Activated CD4-positive, alpha-beta memory T cell treated with anti-CD3 and anti-CD28 coated beads for 36 hours (primary cell): ENCODE data around the gene HPS1. TPM values are rescaled to one million over a fixed set of nuclear protein-coding genes. Genes with fewer than 3 reads are reported as not detected.

Experiments
- CTCF ChIA-PET: fragments of 350-600 bp; sonication (Branson Sonifier 250); formaldehyde crosslinking; loops from one replicate; lab custom pipeline; 2021; ENCODE audit warnings: antibody characterized with exemption, inconsistent platforms; lab: Charles Lee
- POLR2A ChIA-PET: fragments of 350-600 bp; sonication (Branson Sonifier 250); formaldehyde crosslinking; loops from one replicate; lab custom pipeline; 2021; ENCODE audit warnings: antibody characterized with exemption; lab: Charles Lee
- DNase-seq: peaks from one replicate; pipeline ENCODE4 v3.0.0-alpha.2; 2020
- H3K27ac Mint-ChIP-seq: one replicate; pipeline ENCODE4 v1.8.0; 2021; ENCODE audit warnings: mixed read lengths
- H3K27me3 Mint-ChIP-seq: one replicate; pipeline ENCODE4 v1.8.0; 2021; ENCODE audit warnings: mixed read lengths
- H3K36me3 Mint-ChIP-seq: one replicate; pipeline ENCODE4 v1.8.0; 2021; ENCODE audit warnings: mixed read lengths
- H3K4me1 Mint-ChIP-seq: one replicate; pipeline ENCODE4 v1.8.0; 2021; ENCODE audit warnings: low read depth, mixed read lengths
- H3K4me3 Mint-ChIP-seq: one replicate; pipeline ENCODE4 v1.8.0; 2021; ENCODE audit warnings: mild to moderate bottlenecking, mixed read lengths
- H3K9me3 Mint-ChIP-seq: one replicate; pipeline ENCODE4 v1.8.0; 2021; ENCODE audit warnings: mixed read lengths
- intact Hi-C: fragments of 100-400 bp; cut with micrococcal nuclease; formaldehyde crosslinking; loops from one replicate; pipeline ENCODE4 v1.15.1; 2023
- total RNA-seq, 2 experiments: library from RNA; stranded (reverse); gene quantifications; one replicate each; pipeline ENCODE4 v1.2.3, GENCODE V29; 2021

HPS1 gene
- total RNA-seq, 2 experiments from 2014 or later = 42.1 to 44.3 TPM

DNA sequence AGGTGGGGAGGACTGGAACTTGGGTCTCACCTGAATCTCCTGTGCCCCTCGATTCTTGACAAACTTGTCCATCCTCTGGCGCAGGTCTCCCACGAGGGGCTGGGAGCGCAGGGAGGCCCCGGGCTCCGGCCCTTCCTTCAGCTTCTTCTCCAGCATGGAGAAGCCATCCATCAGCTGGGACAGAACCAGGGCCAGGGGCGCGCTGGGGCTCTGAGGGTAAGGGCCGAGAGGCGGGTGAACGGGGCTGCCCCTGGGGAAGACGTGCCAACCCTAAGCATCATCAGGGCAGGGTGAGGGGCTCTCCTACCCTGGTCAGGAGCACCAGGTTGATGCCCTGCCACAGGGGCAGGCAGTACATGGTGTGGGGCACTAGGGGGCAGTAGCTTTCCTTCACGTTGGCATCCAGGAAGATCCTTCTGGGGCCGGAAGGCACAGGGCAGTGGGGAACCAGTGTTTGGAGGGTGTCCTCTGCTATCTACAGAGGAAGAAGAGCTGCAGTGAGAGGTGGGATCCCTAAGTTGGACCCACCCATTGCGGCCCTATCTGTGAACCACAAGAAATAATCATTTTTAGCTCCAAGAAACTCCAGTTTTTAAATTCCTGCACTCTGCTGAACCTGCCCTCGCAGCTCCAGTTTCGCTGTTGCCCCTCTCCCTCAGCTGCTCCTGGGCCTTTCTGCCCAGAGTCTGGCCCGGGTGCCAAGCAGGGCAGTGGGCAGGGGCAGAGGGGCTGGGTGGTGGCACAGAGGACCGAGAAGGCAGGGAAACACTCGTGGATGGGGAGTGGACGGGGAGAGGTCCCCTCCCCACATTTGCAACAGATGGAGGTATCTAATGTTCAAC is 21.0 kb downstream of the HPS1 start:
- Mint-ChIP-seq H3K9me3 (no peaks in the 10 kb centered on the region), H3K27me3 (no peaks in the 10 kb centered on the region), H3K4me1 (no peaks in the 10 kb centered on the region), H3K27ac (no peak overlapping the region), H3K4me3 (no peak overlapping the region), H3K36me3 (peaks cover 18% of the 10 kb centered on the region)
- peak; percentile 66 for DNase-seq
- intact Hi-C loops = no loop called here
- ChIA-PET CTCF (interaction anchor here (0.6 to 2.2 kb wide), 24 partner anchors 10 to 287 kb away, joined by 3 to 21 read pairs (median 4); partner anchors contain the start of gene PYROXD2), POLR2A (no interaction called here)

DNA sequence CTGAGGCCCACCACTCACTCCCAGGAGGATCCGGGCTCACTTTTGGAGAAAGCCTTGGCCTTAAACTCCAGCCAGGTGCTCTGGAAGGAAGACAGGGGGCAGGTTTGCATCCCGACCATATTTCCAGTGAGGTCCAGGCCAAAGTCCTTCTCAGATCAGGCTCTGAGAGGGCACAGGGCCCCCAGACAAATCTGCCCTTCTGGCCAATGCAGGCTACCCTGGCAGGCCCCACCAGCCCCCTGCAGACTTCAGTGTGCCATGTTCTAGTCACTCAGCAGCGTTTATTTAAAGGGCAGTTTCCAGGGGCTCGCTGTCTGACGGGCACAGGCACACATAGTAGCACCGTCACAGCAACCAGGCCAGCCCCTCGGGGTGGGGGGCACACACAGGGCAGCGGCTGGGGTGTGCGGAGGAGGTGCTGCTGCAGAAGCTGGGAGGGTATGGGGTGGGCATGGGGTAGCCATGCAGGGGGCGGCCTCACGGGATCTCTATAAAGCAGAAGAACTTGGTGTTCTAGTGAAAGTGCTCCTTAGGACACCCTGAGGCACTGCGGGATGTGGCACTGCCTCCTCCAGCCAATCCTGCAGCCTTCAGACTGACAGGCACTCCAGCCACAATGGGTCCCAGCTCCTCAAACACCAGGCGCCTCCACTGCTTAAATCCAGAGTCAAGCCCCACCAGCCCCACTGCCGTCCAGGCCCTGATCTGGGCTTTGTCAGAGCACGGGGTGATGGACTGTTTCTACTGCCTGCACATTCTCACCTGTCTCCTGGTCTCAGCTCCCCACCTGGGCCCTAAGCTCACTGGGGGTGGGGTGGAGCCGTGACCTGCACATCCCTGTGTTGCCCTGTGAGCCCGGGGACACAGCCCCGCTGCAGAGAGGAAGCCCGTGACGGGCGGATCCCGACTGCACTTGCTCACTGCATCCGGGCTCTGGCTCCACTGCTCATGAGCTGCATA is 22.2 kb downstream of the HPS1 start:
- Mint-ChIP-seq H3K27ac (no peak overlapping the region), H3K27me3 (no peaks in the 10 kb centered on the region), H3K4me3 (no peak overlapping the region), H3K9me3 (no peaks in the 10 kb centered on the region), H3K36me3 (peaks cover 8% of the 10 kb centered on the region), H3K4me1 (no peaks in the 10 kb centered on the region)
- DNase-seq = no peak
- intact Hi-C loops = no loop called here
- POLR2A ChIA-PET = no interaction called here
- CTCF ChIA-PET = interaction anchor here (0.6 to 2.2 kb wide), 15 partner anchors 10 to 285 kb away, joined by 3 to 21 read pairs (median 4); partner anchors contain the start of gene PYROXD2

DNA sequence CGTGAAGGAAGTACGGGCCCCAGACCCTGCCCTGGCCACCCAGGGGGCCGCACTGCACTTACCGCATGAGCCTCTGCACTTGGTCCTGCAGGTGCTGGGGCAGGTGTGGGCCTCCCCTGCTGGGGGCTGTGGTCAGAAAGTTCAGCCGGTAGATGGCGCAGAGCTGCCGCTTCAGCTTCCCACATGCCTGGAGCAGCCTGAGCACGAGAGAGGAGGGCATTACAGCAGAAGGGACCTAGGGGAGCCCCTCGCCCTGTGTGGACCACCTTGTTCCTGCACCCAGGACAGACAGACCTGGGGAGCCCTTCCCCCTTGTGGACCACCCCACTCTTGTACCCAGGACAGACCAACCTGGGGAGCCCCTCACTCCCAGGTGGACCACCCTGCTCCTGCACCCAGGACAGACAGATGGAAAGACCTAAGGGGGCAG is 23.0 kb downstream of the HPS1 start:
- Mint-ChIP-seq H3K4me1 (no peaks in the 10 kb centered on the region), H3K4me3 (no peak overlapping the region), H3K36me3 (peaks cover 8% of the 10 kb centered on the region), H3K27me3 (no peaks in the 10 kb centered on the region), H3K9me3 (no peaks in the 10 kb centered on the region), H3K27ac (no peak overlapping the region)
- intact Hi-C loops = no loop called here
- ChIA-PET POLR2A (no interaction called here), CTCF (no interaction called here)
- DNase-seq = no peak

DNA sequence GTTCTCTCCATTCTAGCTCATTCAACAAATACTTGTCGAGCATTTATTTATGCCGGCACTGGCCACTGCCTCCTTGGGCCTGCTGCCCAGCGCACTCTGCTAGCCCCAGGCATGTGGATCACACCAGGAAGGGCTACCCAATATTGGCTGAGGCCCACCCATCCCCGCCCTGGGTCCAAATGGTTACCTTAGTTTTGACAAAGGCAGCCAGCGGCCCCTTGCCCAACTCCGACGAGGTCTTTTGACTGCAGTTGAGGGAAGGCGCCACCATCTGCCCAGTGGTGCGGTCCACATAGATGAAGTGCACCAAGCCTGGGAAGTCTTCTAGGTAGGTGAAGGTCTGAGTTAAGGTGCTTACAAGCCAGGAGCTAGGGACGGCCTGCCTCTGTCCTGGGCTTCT is 24.6 kb downstream of the HPS1 start:
- Mint-ChIP-seq H3K4me1 (no peaks in the 10 kb centered on the region), H3K27me3 (no peaks in the 10 kb centered on the region), H3K9me3 (no peaks in the 10 kb centered on the region), H3K4me3 (no peak overlapping the region), H3K36me3 (peaks cover 3% of the 10 kb centered on the region), H3K27ac (no peak overlapping the region)
- CTCF ChIA-PET = interaction anchor here (0.8 to 0.9 kb wide), 2 partner anchors 13 to 22 kb away, joined by 3 read pairs; no protein-coding TSS in a partner anchor
- DNase-seq = no peak
- POLR2A ChIA-PET = no interaction called here
- intact Hi-C loops = no loop called here

DNA sequence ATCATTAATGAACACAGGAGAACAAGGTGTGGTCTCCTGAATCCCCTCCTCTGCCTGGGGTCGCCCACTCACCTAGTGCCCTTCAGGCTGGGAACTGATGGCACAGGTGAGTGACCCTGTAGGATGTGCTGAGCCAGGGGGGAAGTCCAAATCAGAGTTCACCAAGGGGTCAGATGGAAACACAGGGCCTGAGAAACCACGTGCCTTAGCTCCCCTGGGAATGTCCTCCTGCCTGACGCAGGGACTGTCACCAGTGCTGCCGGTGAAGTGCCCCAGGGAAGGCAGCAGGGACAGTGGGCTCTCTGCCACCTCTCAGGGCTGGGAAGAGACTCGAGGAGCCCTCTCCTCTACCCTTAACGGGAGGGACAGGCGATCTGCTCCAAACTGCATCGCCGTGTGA is 25.9 kb downstream of the HPS1 start:
- no peak for DNase-seq

DNA sequence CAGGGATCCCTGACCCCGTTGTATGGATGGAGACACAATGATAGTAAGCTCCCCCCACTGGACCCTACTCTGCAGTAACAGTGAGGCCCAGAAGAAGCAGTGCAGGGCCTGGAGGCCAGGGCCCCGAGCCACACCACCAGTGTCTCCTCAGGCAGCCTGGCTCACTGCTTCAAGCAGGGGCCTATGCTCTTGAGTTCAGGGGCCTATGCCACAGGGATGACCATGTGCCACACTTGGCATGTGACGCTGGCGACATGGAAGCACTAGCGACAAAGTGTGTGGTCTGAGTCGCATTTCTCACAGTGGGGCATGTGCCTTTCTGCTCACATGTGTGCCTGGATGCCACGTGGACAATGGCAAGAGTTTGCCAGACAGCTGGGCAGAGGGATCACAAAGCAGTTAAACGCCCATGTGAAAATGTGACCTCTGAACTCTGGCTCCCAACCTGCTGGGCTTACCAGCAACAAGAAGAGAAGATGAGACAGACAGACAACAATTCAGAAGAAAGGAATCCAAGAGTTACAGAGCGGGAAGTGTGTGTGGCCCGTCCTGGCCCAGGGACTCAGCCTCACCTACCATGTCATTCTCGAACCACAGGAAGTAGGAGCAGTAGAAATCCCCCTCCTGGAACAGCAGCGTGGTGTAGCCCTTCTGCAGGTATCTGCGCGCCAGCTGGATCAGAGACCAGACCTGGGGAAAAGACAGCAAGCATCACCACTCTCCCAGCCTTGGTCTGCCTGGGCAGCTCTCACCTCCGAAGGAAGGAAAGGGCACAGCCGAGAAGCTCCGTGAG is 27.1 kb downstream of the HPS1 start:
- no peak for DNase-seq
- CTCF ChIA-PET = no interaction called here
- intact Hi-C loops = no loop called here

More for the DNA sequence above, 25.9 kb downstream of the HPS1 start:
- intact Hi-C loops = no loop called here
- POLR2A ChIA-PET = no interaction called here
- Mint-ChIP-seq H3K27ac (no peak overlapping the region), H3K36me3 (peaks cover 3% of the 10 kb centered on the region), H3K4me1 (no peaks in the 10 kb centered on the region), H3K9me3 (no peaks in the 10 kb centered on the region), H3K27me3 (no peaks in the 10 kb centered on the region), H3K4me3 (no peak overlapping the region)
- CTCF ChIA-PET = no interaction called here

DNA sequence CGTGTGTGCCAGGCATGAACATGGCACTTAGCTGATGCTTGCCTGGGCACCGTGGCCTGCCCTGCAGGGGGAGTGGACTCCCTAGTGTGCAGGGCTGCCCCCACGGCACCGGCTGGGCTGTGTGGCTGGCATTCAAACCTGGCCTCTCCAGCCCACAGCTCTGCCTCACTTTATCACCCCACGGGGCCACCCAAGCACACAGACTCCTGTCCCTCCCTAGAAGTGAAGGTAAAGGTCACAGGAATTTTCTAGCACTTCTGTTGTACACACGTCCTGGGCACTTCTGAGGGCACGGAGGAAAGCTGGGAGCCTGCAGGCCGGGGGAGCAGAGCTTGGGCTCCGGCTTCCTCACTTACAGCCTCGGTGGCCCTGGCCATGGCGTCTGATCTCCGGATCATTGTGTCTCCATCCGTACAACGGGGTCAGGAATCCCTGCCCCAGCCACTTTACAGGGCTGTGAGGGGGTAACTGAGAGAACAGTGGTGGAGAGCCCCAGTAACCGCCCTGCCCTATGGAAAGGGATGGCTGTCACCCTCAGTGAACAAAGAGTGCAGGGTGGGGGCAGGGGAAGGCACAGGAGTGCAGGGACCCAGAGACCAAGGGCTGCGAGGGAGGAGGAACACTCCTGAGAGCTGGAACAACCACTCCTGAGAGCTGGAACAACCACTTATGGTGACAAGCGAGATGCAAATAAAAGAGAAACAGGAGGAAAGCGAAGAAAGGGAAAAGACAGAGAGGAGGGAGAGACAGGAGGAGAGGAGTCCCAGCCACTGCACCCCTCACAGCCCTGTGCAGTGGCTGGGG is 27.9 kb downstream of the HPS1 start:
- peaks cover 16% of the 10 kb centered on the region for H3K4me1 Mint-ChIP-seq
- H3K4me3 Mint-ChIP-seq = no peak overlapping the region
- no peak for DNase-seq
- ChIA-PET POLR2A (no interaction called here), CTCF (no interaction called here)
- no peak overlapping the region for H3K27ac Mint-ChIP-seq
- no peaks in the 10 kb centered on the region for H3K9me3 Mint-ChIP-seq
- intact Hi-C loops = no loop called here
- H3K36me3 Mint-ChIP-seq = peaks cover 3% of the 10 kb centered on the region
- H3K27me3 Mint-ChIP-seq = no peaks in the 10 kb centered on the region

More for the DNA sequence above, 27.1 kb downstream of the HPS1 start:
- peaks cover 3% of the 10 kb centered on the region for H3K36me3 Mint-ChIP-seq
- no peaks in the 10 kb centered on the region for H3K27me3 Mint-ChIP-seq
- H3K4me1 Mint-ChIP-seq = peaks cover 8% of the 10 kb centered on the region
- no peak overlapping the region for H3K4me3 Mint-ChIP-seq
- H3K27ac Mint-ChIP-seq = no peak overlapping the region
- POLR2A ChIA-PET = no interaction called here
- no peaks in the 10 kb centered on the region for H3K9me3 Mint-ChIP-seq

DNA sequence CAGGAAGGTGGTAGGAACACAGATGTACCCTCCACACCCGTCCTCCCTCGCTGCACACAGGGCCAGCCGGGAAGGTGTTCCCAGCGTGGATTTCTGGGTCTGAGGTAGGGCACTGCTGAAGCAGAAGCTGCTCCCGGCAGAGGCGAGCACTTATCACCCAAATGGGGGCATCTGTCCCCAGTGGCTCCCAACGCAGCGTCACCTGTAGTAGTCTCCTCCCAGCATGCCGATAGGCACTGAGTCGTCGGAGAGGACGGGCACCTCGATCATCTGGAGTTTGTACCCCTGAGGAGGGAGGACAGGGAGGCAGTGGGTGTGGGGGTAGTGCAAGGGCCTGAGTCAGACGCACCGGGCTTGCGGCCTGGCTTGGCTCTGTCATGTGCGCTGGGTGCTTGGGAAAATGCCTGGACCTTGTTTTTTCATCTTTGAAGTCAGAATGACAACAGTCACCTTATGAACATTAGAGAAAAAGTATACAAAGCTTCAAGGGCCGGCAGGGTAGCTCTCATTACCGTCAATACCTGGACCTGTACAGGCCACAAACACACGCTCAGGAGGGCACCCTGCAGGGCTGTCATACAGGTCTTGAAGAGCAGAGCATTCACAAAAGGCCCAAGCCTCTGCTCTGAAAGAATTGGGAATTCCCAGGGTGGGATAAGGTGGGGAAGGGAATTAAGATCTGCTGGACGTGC is 28.6 kb downstream of the HPS1 start:
- H3K9me3 Mint-ChIP-seq = no peaks in the 10 kb centered on the region
- no peaks in the 10 kb centered on the region for H3K27me3 Mint-ChIP-seq
- DNase-seq = no peak
- intact Hi-C loops = no loop called here
- ChIA-PET POLR2A (no interaction called here), CTCF (no interaction called here)
- no peak overlapping the region for H3K27ac Mint-ChIP-seq
- H3K4me3 Mint-ChIP-seq = no peak overlapping the region
- H3K36me3 Mint-ChIP-seq = peaks cover 3% of the 10 kb centered on the region
- peaks cover 16% of the 10 kb centered on the region for H3K4me1 Mint-ChIP-seq

DNA sequence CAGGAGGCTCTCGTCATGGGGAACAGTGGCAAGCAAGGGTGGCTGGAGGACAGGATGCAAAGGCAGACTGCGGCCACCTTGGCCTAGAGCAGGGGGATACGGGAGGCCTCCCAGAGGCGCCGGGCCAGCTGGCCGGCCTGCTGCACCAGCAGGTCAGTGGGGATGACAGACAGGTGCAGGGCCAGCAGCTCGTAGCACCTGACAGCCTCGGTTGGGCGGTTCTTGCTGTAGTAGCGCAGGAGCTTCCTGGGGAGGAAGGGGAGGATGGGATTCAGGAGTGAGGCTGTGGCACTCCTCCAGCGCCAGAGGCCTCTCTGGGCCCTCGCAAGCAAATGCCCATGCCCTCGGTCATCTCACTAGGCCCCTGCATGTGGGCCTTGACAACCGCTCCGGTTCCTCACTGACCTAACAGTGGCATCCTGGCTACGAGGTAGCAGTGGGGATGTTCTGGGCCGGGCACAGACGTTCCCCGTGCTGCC is 29.2 kb downstream of the HPS1 start:
- CTCF ChIA-PET = no interaction called here
- Mint-ChIP-seq H3K27ac (no peak overlapping the region), H3K36me3 (peaks cover 2% of the 10 kb centered on the region), H3K4me3 (no peak overlapping the region), H3K27me3 (no peaks in the 10 kb centered on the region), H3K9me3 (no peaks in the 10 kb centered on the region), H3K4me1 (peaks cover 18% of the 10 kb centered on the region)
- DNase-seq = no peak
- intact Hi-C loops = no loop called here
- POLR2A ChIA-PET = no interaction called here

DNA sequence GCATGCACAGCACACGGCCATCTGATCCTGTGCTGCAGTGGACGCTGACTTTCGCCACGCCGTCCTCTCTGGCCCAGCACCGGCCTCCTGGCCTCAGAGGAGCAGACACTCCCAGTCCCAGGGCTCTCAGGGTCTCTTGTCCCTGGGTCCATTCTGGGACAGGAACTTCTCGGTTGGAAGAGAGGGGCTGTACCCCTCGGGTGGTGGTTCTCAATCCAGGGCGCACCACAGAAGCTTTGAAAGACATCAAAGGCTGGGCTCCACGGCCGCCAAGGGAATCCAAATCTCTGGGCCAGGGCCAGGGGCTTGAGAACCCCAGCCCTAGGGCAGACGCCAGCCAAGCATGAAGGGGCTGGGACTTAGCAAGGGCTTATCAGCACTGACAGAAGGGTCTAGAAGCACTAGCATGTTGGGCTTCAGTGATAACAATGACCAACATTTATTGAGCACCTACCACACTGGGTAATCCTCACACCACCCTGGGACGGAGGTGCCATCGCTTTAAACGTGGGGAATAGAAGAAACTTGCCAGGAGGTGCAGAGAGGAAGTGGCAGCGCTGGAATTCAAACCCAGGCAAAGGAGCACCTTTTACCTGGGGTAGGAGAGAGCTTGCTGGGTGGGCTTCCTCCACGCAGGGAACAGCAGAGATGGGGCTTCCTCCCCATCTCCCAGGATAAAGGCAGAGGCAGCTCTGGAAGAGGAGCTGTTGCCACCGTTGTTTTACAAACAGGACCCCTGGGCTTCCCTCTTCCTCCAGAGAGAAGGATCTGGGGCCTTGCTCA is 29.9 kb downstream of the HPS1 start:
- POLR2A ChIA-PET = no interaction called here
- intact Hi-C loops = no loop called here
- no peak overlapping the region for H3K4me3 Mint-ChIP-seq
- DNase-seq = no peak
- H3K27me3 Mint-ChIP-seq = no peaks in the 10 kb centered on the region
- CTCF ChIA-PET = no interaction called here
- H3K9me3 Mint-ChIP-seq = no peaks in the 10 kb centered on the region
- H3K36me3 Mint-ChIP-seq = peaks cover 2% of the 10 kb centered on the region
- peaks cover 19% of the 10 kb centered on the region for H3K4me1 Mint-ChIP-seq
- no peak overlapping the region for H3K27ac Mint-ChIP-seq
